GM19397 (cell line): ENCODE data around the gene ZNF837.

Experiments
- ATAC-seq: cut with Tn5 transposase; IDR thresholded peaks from one replicate; pipeline ENCODE4 v1.9.1; 2021; ENCODE audit warnings: mild to moderate bottlenecking, moderate library complexity; ENCODE audit not compliant: unreplicated experiment

The ZNF837 gene

GRCh38 chr19:58372311-58373133 lies 8.3 kb downstream of the ZNF837 start:
- no peak for ATAC-seq

- no peak for ATAC-seq
Observed at GRCh38 chr19:58368561-58369360, 12.1 kb downstream of the ZNF837 start.

- no peak for ATAC-seq
Observed at GRCh38 chr19:58367698-58368454, 13.0 kb downstream of the ZNF837 start.

GRCh38 chr19:58366585-58367430 lies 14.0 kb downstream of the ZNF837 start:
- ATAC-seq: no peak

- no peak for ATAC-seq
Observed at GRCh38 chr19:58364146-58364545, 16.7 kb downstream of the ZNF837 start.

GRCh38 chr19:58362272-58362994 lies 18.4 kb downstream of the ZNF837 start, which contains the start of gene ZNF497:
Gene ZNF497 (minus strand): TSS chr19:58362751. CDS start chr19:58357635, 5,116 bp downstream.
- peak; percentile 89 for ATAC-seq

GRCh38 chr19:58361900-58362271 lies 18.9 kb downstream of the ZNF837 start:
- peak; percentile 1 for ATAC-seq

- ATAC-seq: no peak
Observed at GRCh38 chr19:58357481-58358145, 23.2 kb downstream of the ZNF837 start.

- ATAC-seq: no peak
Observed at GRCh38 chr19:58356766-58357480, 23.9 kb downstream of the ZNF837 start.

GRCh38 chr19:58355908-58356765 lies 24.7 kb downstream of the ZNF837 start:
- ATAC-seq: no peak

GRCh38 chr19:58355215-58355796 lies 25.5 kb downstream of the ZNF837 start:
- no peak for ATAC-seq

- no peak for ATAC-seq
Observed at GRCh38 chr19:58354478-58355030, 26.3 kb downstream of the ZNF837 start.

- no peak for ATAC-seq
Observed at GRCh38 chr19:58353717-58354477, 26.9 kb downstream of the ZNF837 start.

GRCh38 chr19:58352760-58353671 lies 27.8 kb downstream of the ZNF837 start, which contains the start of gene A1BG:
Gene A1BG (minus strand): TSS chr19:58353492. CDS start chr19:58353437, 55 bp downstream.
- ATAC-seq: no peak
